ENCODE measurements around the gene SYNE2.
"Not testable (repeated sequence)": the region's sequence is repeated elsewhere in the genome, so short reads cannot be mapped to it uniquely, and the experiment has no call there.

Gene SYNE2

GRCh38 chr14:64178814-64179213, 326.0 kb downstream of the SYNE2 start:
- Histone ChIP-seq H4K20me1 (ENCODE audit: insufficient read depth) (no peaks in the 10 kb centered on the region), H3K4me3 (IDR thresholded peaks at IDR 0.05; ENCODE audit: insufficient read depth, low read depth, low read length) (no peak overlapping the region), H3K79me2 (ENCODE audit: insufficient read depth, low read depth) (no peaks in the 10 kb centered on the region), H3K4me2 (no peak overlapping the region), H3K36me3 (ENCODE audit: insufficient read depth) (no peaks in the 10 kb centered on the region), H3K27ac (no peak overlapping the region), H2AFZ (ENCODE audit: low read depth) (no peak overlapping the region), H3K27me3 (ENCODE audit: insufficient read depth, low read depth) (no peaks in the 10 kb centered on the region), H3K9ac (no peak overlapping the region), H3K4me1 (ENCODE audit: low read depth, poor library complexity, severe bottlenecking) (no peaks in the 10 kb centered on the region)
- no peak for TF ChIP-seq CTCF (conservative IDR thresholded peaks at IDR 0.05; ENCODE audit: low read depth, low read length)

- H3K36me3 ChIP-seq (ENCODE audit: insufficient read depth); H3K27me3 ChIP-seq (ENCODE audit: insufficient read depth, low read depth); H3K9ac ChIP-seq; H3K79me2 ChIP-seq (ENCODE audit: insufficient read depth, low read depth); H3K4me2 ChIP-seq; H2AFZ ChIP-seq (ENCODE audit: low read depth); H3K4me1 ChIP-seq (ENCODE audit: low read depth, poor library complexity, severe bottlenecking); H4K20me1 ChIP-seq (ENCODE audit: insufficient read depth); H3K4me3 ChIP-seq (IDR thresholded peaks at IDR 0.05; ENCODE audit: insufficient read depth, low read depth, low read length); H3K27ac ChIP-seq: not testable (repeated sequence)
These were observed 330.1 kb downstream of the SYNE2 start for GRCh38 chr14:64182908-64183307.

- no peaks in the 10 kb centered on the region for H3K36me3 ChIP-seq (ENCODE audit: insufficient read depth)
- no peaks in the 10 kb centered on the region for H4K20me1 ChIP-seq (ENCODE audit: insufficient read depth)
- H3K9ac ChIP-seq = no peak overlapping the region
- no peak overlapping the region for H2AFZ ChIP-seq (ENCODE audit: low read depth)
- H3K79me2 ChIP-seq (ENCODE audit: insufficient read depth, low read depth) = no peaks in the 10 kb centered on the region
- no peaks in the 10 kb centered on the region for H3K27me3 ChIP-seq (ENCODE audit: insufficient read depth, low read depth)
- H3K4me1 ChIP-seq (ENCODE audit: low read depth, poor library complexity, severe bottlenecking) = no peaks in the 10 kb centered on the region
- H3K4me3 ChIP-seq (IDR thresholded peaks at IDR 0.05; ENCODE audit: insufficient read depth, low read depth, low read length) = no peak overlapping the region
- H3K4me2 ChIP-seq = no peak overlapping the region
- no peak overlapping the region for H3K27ac ChIP-seq
- TF ChIP-seq CTCF (conservative IDR thresholded peaks at IDR 0.05; ENCODE audit: low read depth, low read length) = no peak
These were observed 331.4 kb downstream of the SYNE2 start for GRCh38 chr14:64184103-64184729.

- H3K27ac ChIP-seq = no peak overlapping the region
- H3K27me3 ChIP-seq (ENCODE audit: insufficient read depth, low read depth) = no peaks in the 10 kb centered on the region
- TF ChIP-seq CTCF (conservative IDR thresholded peaks at IDR 0.05; ENCODE audit: low read depth, low read length) = no peak
- H3K4me3 ChIP-seq (IDR thresholded peaks at IDR 0.05; ENCODE audit: insufficient read depth, low read depth, low read length) = no peak overlapping the region
- H3K9ac ChIP-seq = no peak overlapping the region
- H3K79me2 ChIP-seq (ENCODE audit: insufficient read depth, low read depth) = no peaks in the 10 kb centered on the region
- H3K4me2 ChIP-seq = no peak overlapping the region
- no peaks in the 10 kb centered on the region for H3K4me1 ChIP-seq (ENCODE audit: low read depth, poor library complexity, severe bottlenecking)
- H4K20me1 ChIP-seq (ENCODE audit: insufficient read depth) = no peaks in the 10 kb centered on the region
- no peaks in the 10 kb centered on the region for H3K36me3 ChIP-seq (ENCODE audit: insufficient read depth)
- no peak overlapping the region for H2AFZ ChIP-seq (ENCODE audit: low read depth)
These were observed 332.4 kb downstream of the SYNE2 start for GRCh38 chr14:64185184-64185583.

- Histone ChIP-seq H2AFZ (ENCODE audit: low read depth) (no peak overlapping the region), H3K9ac (no peak overlapping the region), H4K20me1 (ENCODE audit: insufficient read depth) (no peaks in the 10 kb centered on the region), H3K4me3 (IDR thresholded peaks at IDR 0.05; ENCODE audit: insufficient read depth, low read depth, low read length) (no peak overlapping the region), H3K4me1 (ENCODE audit: low read depth, poor library complexity, severe bottlenecking) (no peaks in the 10 kb centered on the region), H3K36me3 (ENCODE audit: insufficient read depth) (no peaks in the 10 kb centered on the region), H3K27me3 (ENCODE audit: insufficient read depth, low read depth) (no peaks in the 10 kb centered on the region), H3K4me2 (no peak overlapping the region), H3K27ac (no peak overlapping the region), H3K79me2 (ENCODE audit: insufficient read depth, low read depth) (no peaks in the 10 kb centered on the region)
- TF ChIP-seq CTCF (conservative IDR thresholded peaks at IDR 0.05; ENCODE audit: low read depth, low read length) = no peak
These were observed 333.7 kb downstream of the SYNE2 start for GRCh38 chr14:64186231-64187129.

All from KMS-11 (cell line).